Activated T-cell treated with anti-CD3 and anti-CD28 coated beads for 24 hours (primary cell): ENCODE results near the gene GSPT1.
"Not testable (repeated sequence)": the region's sequence is repeated elsewhere in the genome, so short reads cannot be mapped to it uniquely, and the experiment has no call there.

Source experiments
- DNase-seq: peaks from one replicate; pipeline ENCODE4 v3.0.0-alpha.2; 2020; ENCODE audit warnings: low read depth

Gene GSPT1

GRCh38 chr16:11857161-11857560, 58.6 kb downstream of the GSPT1 start:
- no peak for DNase-seq

- no peak for DNase-seq
These were observed 63.5 kb downstream of the GSPT1 start for GRCh38 chr16:11852092-11852809.

GRCh38 chr16:11851294-11852091, 64.3 kb downstream of the GSPT1 start, which contains the start of gene RSL1D1:
Gene RSL1D1 (minus strand): TSS chr16:11851542. CDS start chr16:11851512, 30 bp downstream.
- DNase-seq: peak; percentile 92

- DNase-seq: no peak
These were observed 66.9 kb downstream of the GSPT1 start for GRCh38 chr16:11848842-11849241.

- DNase-seq: no peak
These were observed 71.3 kb downstream of the GSPT1 start for GRCh38 chr16:11844499-11844898.

- DNase-seq: no peak
These were observed 71.9 kb downstream of the GSPT1 start for GRCh38 chr16:11843861-11844260.

GRCh38 chr16:11843206-11843605, 72.5 kb downstream of the GSPT1 start:
- DNase-seq: no peak

GRCh38 chr16:11841026-11841425, 74.7 kb downstream of the GSPT1 start:
- DNase-seq: no peak

GRCh38 chr16:11836650-11837244, 79.0 kb downstream of the GSPT1 start:
- DNase-seq: no peak

- no peak for DNase-seq
These were observed 79.7 kb downstream of the GSPT1 start for GRCh38 chr16:11835891-11836649.

- DNase-seq: no peak
These were observed 80.4 kb downstream of the GSPT1 start for GRCh38 chr16:11835309-11835708.

- DNase-seq: no peak
These were observed 81.6 kb downstream of the GSPT1 start for GRCh38 chr16:11833951-11834695.

- no peak for DNase-seq
These were observed 87.1 kb downstream of the GSPT1 start for GRCh38 chr16:11828696-11829095.

- DNase-seq: not testable (repeated sequence)
These were observed 90.1 kb downstream of the GSPT1 start for GRCh38 chr16:11825520-11826165.

GRCh38 chr16:11824362-11824761, 91.4 kb downstream of the GSPT1 start:
- no peak for DNase-seq

- DNase-seq: not testable (repeated sequence)
These were observed 92.1 kb downstream of the GSPT1 start for GRCh38 chr16:11823645-11824044.

- no peak for DNase-seq
These were observed 96.0 kb downstream of the GSPT1 start for GRCh38 chr16:11819798-11820197.

GRCh38 chr16:11818970-11819369, 96.8 kb downstream of the GSPT1 start:
- DNase-seq: not testable (repeated sequence)
